K562 (cell line): ENCODE data around the gene TMED4.

Experiments used
- PKNOX1 ChIP-seq: fragments of 450-650 bp; IDR thresholded peaks from 2 replicates; pipeline ENCODE4 v1.6.1; 2016
- SP1 ChIP-seq: sonication (generic); formaldehyde crosslinking; IDR thresholded peaks from 2 replicates; pipeline ENCODE4 v1.8.1; 2022; ENCODE audit warnings: mild to moderate bottlenecking, missing genetic modification reagents
- TCF7 ChIP-seq: sonication (generic); IDR thresholded peaks from 2 replicates; pipeline ENCODE4 v1.6.1; 2016; ENCODE audit warnings: antibody characterized with exemption, borderline replicate concordance

DNA sequence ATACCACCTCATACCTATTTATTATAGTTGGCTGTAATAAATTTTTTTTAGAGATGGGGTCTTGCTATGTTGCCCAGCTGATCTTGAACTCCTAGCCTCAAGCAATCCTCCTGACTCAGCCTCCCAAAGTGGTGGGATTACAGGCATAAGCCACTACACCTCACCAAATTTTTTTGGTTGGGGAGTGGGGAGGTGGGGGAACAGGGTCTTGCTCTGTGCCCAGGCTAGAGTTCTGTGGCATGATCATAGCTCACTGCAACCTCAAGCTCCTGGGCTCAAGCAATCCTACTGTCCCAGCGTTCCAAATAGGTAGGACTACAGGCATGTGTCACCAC is 20.5 kb upstream of the TMED4 start:
- TF ChIP-seq TCF7 (no peak), SP1 (CRISPR knock-in tag) (no peak), PKNOX1 (no peak)
